K562 (cell line): Measurements from ENCODE around the gene CDC45. TPM values are rescaled to one million over a fixed set of nuclear protein-coding genes. Genes with fewer than 3 reads are reported as not detected.

Experiments
- FOXP4 ChIP-seq: sonication (generic); formaldehyde crosslinking; IDR thresholded peaks from 2 replicates; pipeline ENCODE4 v1.8.0; 2022; ENCODE audit warnings: mild to moderate bottlenecking, missing genetic modification reagents, borderline replicate concordance
- JUN ChIP-seq, 2 experiments: sonication (generic) in 1 of 2; formaldehyde crosslinking in 1 of 2; IDR thresholded peaks; 2 replicates each; pipeline versions ENCODE4 v1.6.1 to v1.8.0; 2012 to 2022; ENCODE audit warnings: borderline replicate concordance in 2 of 2, mild to moderate bottlenecking in 2 of 2, improper control_type of control experiment in 1 of 2, low read depth in 1 of 2, low read length in 1 of 2, missing genetic modification reagents in 1 of 2
- MAFF ChIP-seq: IDR thresholded peaks from 2 replicates; pipeline ENCODE4 v1.6.1; 2012; ENCODE audit warnings: low read length, improper control_type of control experiment
- RBM25 ChIP-seq: fragments of 200-400 bp; formaldehyde crosslinking; IDR thresholded peaks from 2 replicates; pipeline ENCODE4 v1.6.1; 2018; ENCODE audit warnings: low read length, low read depth, moderate library complexity; ENCODE audit not compliant: severe bottlenecking
- SFPQ ChIP-seq: fragments of 200-400 bp; formaldehyde crosslinking; IDR thresholded peaks from 2 replicates; pipeline ENCODE4 v1.6.1; 2017; ENCODE audit warnings: mild to moderate bottlenecking, low read depth, low read length, moderate library complexity
- polyA plus RNA-seq, 8 experiments: library from polyadenylated mRNA; depleted of rRNA in 4 of 8; stranded (reverse) in 5 of 8; unstranded in 3 of 8; fragments of >200 nt; fragmentation: Nextera tagmentation in 2 of 8; fragmentation: Illumina TruSeq in 1 of 8; extraction: Ambion mirVana in 2 of 8; extraction: Trizol in 1 of 8; gene quantifications; 2 replicates each; pipeline versions ENCODE4 v1.2.1 to v1.2.3, GENCODE V29; 2011 to 2014; ENCODE audit warnings: inconsistent platforms in 1 of 8, missing spikeins in 1 of 8
- total RNA-seq, 7 experiments: library from RNA; depleted of rRNA in 6 of 7; stranded (reverse); fragments of >200 nt in 6 of 7; fragmentation: Illumina TruSeq in 2 of 7; extraction: Trizol in 2 of 7; gene quantifications; 2 replicates each; pipeline versions ENCODE4 v1.2.1 to v1.2.3, GENCODE V29; 2011 to 2021; ENCODE audit warnings: low replicate concordance in 1 of 7
- TF ChIP-seq, protein P1 (sequence below): fragments of 250-450 bp; sonication (Bioruptor Pico); IDR thresholded peaks from 2 replicates; pipeline ENCODE4 v1.9.0; 2021; ENCODE audit warnings: mild to moderate bottlenecking, inconsistent platforms
- TF ChIP-seq, protein P2 (sequence below): IDR thresholded peaks from 2 replicates; pipeline ENCODE4 v1.6.1; 2012; ENCODE audit warnings: low read depth, low read length, improper control_type of control experiment, borderline replicate concordance
- TF ChIP-seq, protein P3 (sequence below): sonication (generic); formaldehyde crosslinking; IDR thresholded peaks from 2 replicates; pipeline ENCODE4 v1.8.0; 2022; ENCODE audit warnings: mild to moderate bottlenecking, low read depth, missing genetic modification reagents

Gene CDC45
- total and polyA plus RNA-seq, 9 of the 15 experiments (the other 6 are each of a cell fraction or from before 2014, with no cell fraction given): 251 to 580 (median 410) TPM

- TF ChIP-seq JUN (IDR thresholded peaks at IDR 0.05; ENCODE audit: borderline replicate concordance, low read depth, low read length): no peak
- TF ChIP-seq JUN (CRISPR knock-in tag; IDR thresholded peaks at IDR 0.05; ENCODE audit: borderline replicate concordance): no peak
- TF ChIP-seq, protein P1, sequence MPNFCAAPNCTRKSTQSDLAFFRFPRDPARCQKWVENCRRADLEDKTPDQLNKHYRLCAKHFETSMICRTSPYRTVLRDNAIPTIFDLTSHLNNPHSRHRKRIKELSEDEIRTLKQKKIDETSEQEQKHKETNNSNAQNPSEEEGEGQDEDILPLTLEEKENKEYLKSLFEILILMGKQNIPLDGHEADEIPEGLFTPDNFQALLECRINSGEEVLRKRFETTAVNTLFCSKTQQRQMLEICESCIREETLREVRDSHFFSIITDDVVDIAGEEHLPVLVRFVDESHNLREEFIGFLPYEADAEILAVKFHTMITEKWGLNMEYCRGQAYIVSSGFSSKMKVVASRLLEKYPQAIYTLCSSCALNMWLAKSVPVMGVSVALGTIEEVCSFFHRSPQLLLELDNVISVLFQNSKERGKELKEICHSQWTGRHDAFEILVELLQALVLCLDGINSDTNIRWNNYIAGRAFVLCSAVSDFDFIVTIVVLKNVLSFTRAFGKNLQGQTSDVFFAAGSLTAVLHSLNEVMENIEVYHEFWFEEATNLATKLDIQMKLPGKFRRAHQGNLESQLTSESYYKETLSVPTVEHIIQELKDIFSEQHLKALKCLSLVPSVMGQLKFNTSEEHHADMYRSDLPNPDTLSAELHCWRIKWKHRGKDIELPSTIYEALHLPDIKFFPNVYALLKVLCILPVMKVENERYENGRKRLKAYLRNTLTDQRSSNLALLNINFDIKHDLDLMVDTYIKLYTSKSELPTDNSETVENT (CRISPR knock-in tag): no peak
- TF ChIP-seq RBM25: no peak
- TF ChIP-seq, protein P2, sequence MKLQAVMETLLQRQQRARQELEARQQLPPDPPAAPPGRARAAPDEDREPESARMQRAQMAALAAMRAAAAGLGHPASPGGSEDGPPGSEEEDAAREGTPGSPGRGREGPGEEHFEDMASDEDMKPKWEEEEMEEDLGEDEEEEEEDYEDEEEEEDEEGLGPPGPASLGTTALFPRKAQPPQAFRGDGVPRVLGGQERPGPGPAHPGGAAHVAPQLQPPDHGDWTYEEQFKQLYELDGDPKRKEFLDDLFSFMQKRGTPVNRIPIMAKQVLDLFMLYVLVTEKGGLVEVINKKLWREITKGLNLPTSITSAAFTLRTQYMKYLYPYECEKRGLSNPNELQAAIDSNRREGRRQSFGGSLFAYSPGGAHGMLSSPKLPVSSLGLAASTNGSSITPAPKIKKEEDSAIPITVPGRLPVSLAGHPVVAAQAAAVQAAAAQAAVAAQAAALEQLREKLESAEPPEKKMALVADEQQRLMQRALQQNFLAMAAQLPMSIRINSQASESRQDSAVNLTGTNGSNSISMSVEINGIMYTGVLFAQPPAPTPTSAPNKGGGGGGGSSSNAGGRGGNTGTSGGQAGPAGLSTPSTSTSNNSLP: no peak
- TF ChIP-seq SFPQ: no peak
- TF ChIP-seq MAFF: no peak
- TF ChIP-seq, protein P3, sequence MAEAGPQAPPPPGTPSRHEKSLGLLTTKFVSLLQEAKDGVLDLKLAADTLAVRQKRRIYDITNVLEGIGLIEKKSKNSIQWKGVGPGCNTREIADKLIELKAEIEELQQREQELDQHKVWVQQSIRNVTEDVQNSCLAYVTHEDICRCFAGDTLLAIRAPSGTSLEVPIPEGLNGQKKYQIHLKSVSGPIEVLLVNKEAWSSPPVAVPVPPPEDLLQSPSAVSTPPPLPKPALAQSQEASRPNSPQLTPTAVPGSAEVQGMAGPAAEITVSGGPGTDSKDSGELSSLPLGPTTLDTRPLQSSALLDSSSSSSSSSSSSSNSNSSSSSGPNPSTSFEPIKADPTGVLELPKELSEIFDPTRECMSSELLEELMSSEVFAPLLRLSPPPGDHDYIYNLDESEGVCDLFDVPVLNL: no peak
- no peak for TF ChIP-seq FOXP4 (CRISPR knock-in tag)
These were observed 17.5 kb downstream of the CDC45 start (continued) for GRCh38 chr22:19497245-19497644.
